Astrocyte of the spinal cord (primary cell): ENCODE data around the gene DMXL1.

ENCODE experiments used
- DNase-seq: peaks from one replicate; pipeline ENCODE4 v3.0.0; 2011; ENCODE audit warnings: low read depth, low spot score
- H3K4me3 ChIP-seq: 2 replicates; pipeline ENCODE4 v1.5.1; 2011; ENCODE audit warnings: low read depth, mild to moderate bottlenecking, low read length, moderate library complexity
- in situ Hi-C: cut with HindIII; loops from 2 replicates; pipeline ENCODE4 v1.10.0; 2017; ENCODE audit warnings: low sequenced_read_pairs
- TF ChIP-seq, protein P1 (sequence below): IDR thresholded peaks from 2 replicates; pipeline ENCODE4 v1.5.1; 2012; ENCODE audit warnings: low read depth, mild to moderate bottlenecking, low read length, inconsistent platforms

DMXL1 gene

DNA sequence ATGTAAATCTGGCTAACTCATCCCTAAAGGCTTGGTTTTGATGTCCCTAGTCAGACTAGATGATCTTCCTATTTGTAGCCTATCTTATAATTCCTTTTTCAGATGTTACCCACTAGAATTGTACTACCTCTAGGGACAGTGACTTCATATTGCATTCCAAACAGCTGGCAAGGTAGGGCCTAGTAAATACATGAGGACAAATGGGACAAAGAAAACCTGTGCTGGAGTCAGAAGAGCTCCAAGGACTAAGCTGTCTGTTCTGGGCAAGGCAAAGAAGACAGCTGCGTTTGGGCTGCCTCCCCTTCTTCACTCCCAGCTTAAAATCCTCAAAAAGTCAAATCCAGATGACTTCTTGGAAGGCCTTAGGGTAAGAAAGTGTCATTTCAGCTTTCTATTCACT is 10.0 kb downstream of the DMXL1 start:
- in situ Hi-C loops = no loop called here
- TF ChIP-seq, protein P1, sequence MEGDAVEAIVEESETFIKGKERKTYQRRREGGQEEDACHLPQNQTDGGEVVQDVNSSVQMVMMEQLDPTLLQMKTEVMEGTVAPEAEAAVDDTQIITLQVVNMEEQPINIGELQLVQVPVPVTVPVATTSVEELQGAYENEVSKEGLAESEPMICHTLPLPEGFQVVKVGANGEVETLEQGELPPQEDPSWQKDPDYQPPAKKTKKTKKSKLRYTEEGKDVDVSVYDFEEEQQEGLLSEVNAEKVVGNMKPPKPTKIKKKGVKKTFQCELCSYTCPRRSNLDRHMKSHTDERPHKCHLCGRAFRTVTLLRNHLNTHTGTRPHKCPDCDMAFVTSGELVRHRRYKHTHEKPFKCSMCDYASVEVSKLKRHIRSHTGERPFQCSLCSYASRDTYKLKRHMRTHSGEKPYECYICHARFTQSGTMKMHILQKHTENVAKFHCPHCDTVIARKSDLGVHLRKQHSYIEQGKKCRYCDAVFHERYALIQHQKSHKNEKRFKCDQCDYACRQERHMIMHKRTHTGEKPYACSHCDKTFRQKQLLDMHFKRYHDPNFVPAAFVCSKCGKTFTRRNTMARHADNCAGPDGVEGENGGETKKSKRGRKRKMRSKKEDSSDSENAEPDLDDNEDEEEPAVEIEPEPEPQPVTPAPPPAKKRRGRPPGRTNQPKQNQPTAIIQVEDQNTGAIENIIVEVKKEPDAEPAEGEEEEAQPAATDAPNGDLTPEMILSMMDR = no peak
- no peak overlapping the region for H3K4me3 ChIP-seq
- DNase-seq = no peak

DNA sequence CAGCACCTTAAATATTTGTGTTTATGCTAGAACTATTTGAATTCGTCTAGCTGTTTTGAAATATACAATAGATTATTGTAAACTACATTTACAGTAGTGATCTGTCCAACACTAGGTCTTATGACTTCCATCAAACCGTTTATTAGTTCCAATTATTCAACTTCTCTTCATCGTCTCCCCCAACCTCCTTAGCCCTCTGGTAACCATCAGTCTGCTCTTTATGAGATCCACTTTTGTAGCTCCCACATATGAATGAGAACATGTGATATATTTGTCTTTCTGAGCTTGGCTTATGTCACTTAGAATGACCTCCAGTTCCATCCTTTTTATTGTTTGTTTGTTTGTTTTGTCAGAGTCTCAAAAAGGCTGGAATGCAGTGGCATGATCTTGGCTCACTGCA is 11.8 kb downstream of the DMXL1 start:
- TF ChIP-seq, protein P1 = no peak
- in situ Hi-C loops = no loop called here

DNA sequence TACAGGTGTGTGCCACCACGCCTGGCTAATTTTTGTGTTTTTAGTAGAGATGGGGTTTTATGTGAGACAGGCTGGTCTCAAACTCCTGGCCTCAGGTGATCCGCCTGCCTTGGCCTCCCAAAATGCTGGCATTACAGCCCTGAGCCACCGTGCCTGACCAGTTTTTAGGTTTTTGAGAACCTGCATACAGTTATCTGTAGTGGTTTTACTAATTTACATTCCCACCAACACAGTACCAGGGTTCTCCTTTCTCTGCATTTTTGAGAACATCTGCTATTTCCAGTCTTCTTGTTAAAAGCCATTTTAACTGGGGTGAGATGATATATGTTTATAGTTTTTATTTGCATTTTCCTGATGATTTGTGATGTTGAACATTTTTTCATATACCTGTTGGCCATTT is 12.8 kb downstream of the DMXL1 start:
- DNase-seq = no peak
- no peak overlapping the region for H3K4me3 ChIP-seq
- in situ Hi-C loops = no loop called here
- TF ChIP-seq, protein P1 = no peak

More for the DNA sequence above, 11.8 kb downstream of the DMXL1 start:
- no peak overlapping the region for H3K4me3 ChIP-seq
- no peak for DNase-seq

DNA sequence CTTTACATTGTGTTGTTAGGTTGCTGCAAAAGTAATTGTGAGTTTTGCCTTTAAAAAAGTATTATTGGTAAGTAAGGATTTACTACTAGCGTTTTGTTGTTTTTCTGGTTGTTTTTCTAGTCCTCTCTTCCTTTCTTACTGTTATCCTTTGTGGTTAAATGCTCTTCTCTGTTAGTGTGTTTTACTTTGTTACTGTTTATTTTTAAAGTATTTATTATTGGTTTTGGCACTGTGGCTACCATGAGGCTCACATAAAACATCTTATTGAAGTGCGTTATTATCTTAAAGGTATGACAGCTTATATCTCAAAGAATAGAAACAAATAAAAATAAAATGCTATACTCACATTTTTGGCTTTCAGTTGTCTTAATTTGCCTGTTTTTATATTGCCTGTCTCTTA is 17.6 kb downstream of the DMXL1 start:
- TF ChIP-seq, protein P1 = no peak
- in situ Hi-C loops = no loop called here

DNA sequence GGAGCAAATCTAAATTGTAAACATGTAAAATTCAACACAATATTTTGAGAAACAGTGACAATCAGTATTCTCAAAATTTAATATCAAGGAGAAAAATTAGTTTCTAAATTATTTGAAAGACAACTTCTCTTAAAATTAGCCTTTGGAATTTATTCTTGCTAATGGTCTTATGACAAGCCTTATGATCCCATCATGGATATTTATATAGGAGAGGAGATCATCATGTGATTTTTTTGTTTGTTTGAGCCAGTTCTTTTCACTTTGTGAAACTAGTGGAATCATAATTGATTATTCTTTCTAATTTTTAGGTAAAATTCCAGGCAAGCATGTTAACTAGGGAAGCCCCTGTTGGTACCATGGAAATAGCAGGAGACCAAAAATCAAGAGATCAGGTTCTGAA is 24.7 kb downstream of the DMXL1 start:
- no peak overlapping the region for H3K4me3 ChIP-seq
- in situ Hi-C loops = no loop called here
- TF ChIP-seq, protein P1 = no peak
- DNase-seq = no peak

More for the DNA sequence above, 17.6 kb downstream of the DMXL1 start:
- DNase-seq = peak; percentile 10
- H3K4me3 ChIP-seq = no peak overlapping the region

DNA sequence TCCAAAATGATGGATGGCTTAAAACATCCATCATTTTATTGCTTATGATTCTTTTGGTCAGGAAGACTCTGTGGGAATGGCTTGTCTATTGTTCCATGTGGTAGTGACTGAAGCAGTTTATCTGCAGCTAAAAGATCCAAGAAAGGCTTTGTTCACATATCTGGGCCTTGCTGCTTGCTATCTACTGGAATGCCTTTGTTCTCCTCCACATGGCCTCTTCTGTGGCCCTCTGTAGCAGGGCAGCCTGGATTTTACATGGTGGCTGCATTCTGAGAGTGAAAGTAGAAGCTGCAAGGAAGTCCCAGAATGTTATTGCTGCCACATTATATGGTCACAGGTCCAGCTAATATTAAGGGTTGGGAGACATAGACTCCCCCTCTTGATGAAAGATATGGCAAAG is 35.1 kb downstream of the DMXL1 start:
- no peak overlapping the region for H3K4me3 ChIP-seq
- no peak for DNase-seq
- TF ChIP-seq, protein P1 = no peak
- in situ Hi-C loops = no loop called here

DNA sequence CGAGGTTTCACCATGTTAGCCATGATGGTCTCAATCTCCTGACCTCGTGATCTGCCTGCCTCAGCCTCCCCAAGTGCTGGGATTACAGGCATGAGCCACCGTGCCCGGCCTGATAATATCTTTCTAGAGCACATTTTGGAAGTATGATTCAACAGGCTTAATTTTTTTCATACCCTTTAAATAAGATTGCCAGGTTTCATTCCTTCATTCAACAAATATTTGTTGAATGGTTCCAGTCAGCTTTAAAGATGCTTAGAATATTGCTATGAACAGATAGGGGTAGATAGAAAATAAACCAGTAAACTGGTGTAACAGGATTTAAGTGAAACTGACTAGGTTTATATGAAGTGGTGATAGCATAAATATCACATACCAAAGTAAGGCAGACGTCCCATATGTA is 41.3 kb downstream of the DMXL1 start:
- no peak for DNase-seq
- H3K4me3 ChIP-seq = no peak overlapping the region
- in situ Hi-C loops = no loop called here
- TF ChIP-seq, protein P1 = no peak
